Keratinocyte (primary cell): ENCODE results near the gene SSTR1. TPM values are rescaled to one million over a fixed set of nuclear protein-coding genes. Genes with fewer than 3 reads are reported as not detected.

ENCODE experiments used
- DNase-seq: peaks from one replicate; pipeline ENCODE4 v3.0.0-alpha.2; 2011; ENCODE audit warnings: low read depth, missing footprints, low spot score
- FAIRE-seq: peaks from 2 replicates; lab custom pipeline; 2011; peaks lifted over from hg19 to GRCh38; lab: Jason Lieb, UNC
- H2AFZ ChIP-seq: 2 replicates; pipeline ENCODE4 v1.6.0; 2012; ENCODE audit warnings: low read length, control low read depth, inconsistent platforms; ENCODE audit not compliant: control insufficient read depth
- H3K27ac ChIP-seq: 2 replicates; pipeline ENCODE4 v1.5.1; 2011; ENCODE audit warnings: low read length; ENCODE audit not compliant: control insufficient read depth, insufficient read depth
- H3K27me3 ChIP-seq: 3 replicates; pipeline ENCODE4 v1.6.0; 2011; ENCODE audit warnings: low read length; ENCODE audit not compliant: control insufficient read depth, insufficient read depth; ENCODE audit errors: extremely low read depth
- H3K36me3 ChIP-seq, 2 experiments: 2 replicates in 1 of 2; 3 replicates in 1 of 2; pipeline ENCODE4 v1.5.1; 2011; ENCODE audit warnings: low read length in 2 of 2, mild to moderate bottlenecking in 1 of 2; ENCODE audit not compliant: control insufficient read depth in 2 of 2, insufficient read depth in 2 of 2; ENCODE audit errors: extremely low read depth in 1 of 2
- H3K4me1 ChIP-seq: 3 replicates; pipeline ENCODE4 v1.5.1; 2011; ENCODE audit warnings: low read length; ENCODE audit not compliant: control insufficient read depth, insufficient read depth; ENCODE audit errors: extremely low read depth
- H3K4me2 ChIP-seq: 3 replicates; pipeline ENCODE4 v1.6.0; 2011; ENCODE audit warnings: low read depth, low read length; ENCODE audit not compliant: control insufficient read depth, insufficient read depth; ENCODE audit errors: extremely low read depth
- H3K4me3 ChIP-seq, 3 experiments: fragments of 200-600 bp in 1 of 3; sonication (generic) in 1 of 3; 2 replicates in 2 of 3; 3 replicates in 1 of 3; pipeline ENCODE4 v1.5.1; 2011 to 2016; ENCODE audit warnings: low read length in 3 of 3, mild to moderate bottlenecking in 3 of 3, control low read depth in 2 of 3, inconsistent platforms in 1 of 3, low read depth in 1 of 3, mixed read lengths in 1 of 3, mixed run types in 1 of 3, moderate library complexity in 1 of 3; ENCODE audit not compliant: control insufficient read depth in 2 of 3, insufficient read depth in 2 of 3; ENCODE audit errors: extremely low read depth in 1 of 3
- H3K79me2 ChIP-seq: 2 replicates; pipeline ENCODE4 v1.6.0; 2012; ENCODE audit warnings: low read length; ENCODE audit not compliant: control insufficient read depth, insufficient read depth
- H3K9ac ChIP-seq: 3 replicates; pipeline ENCODE4 v1.6.0; 2011; ENCODE audit warnings: low read length; ENCODE audit not compliant: control insufficient read depth, insufficient read depth; ENCODE audit errors: extremely low read depth
- H3K9me1 ChIP-seq: 3 replicates; pipeline ENCODE4 v1.6.0; 2011; ENCODE audit warnings: low read length; ENCODE audit not compliant: control insufficient read depth, insufficient read depth; ENCODE audit errors: extremely low read depth
- H3K9me3 ChIP-seq: 2 replicates; pipeline ENCODE4 v1.5.1; 2012; ENCODE audit warnings: low read depth, low read length; ENCODE audit not compliant: control insufficient read depth
- H4K20me1 ChIP-seq: 3 replicates; pipeline ENCODE4 v1.6.0; 2011; ENCODE audit warnings: low read length; ENCODE audit not compliant: control insufficient read depth, insufficient read depth; ENCODE audit errors: extremely low read depth
- EZH2 ChIP-seq: IDR thresholded peaks from one replicate; pipeline ENCODE4 v1.6.1; 2012; ENCODE audit warnings: inconsistent platforms, mild to moderate bottlenecking, low read length, moderate library complexity
- dilution Hi-C: fragments of 300-500 bp; cut with MboI; formaldehyde crosslinking; loops from one replicate; pipeline ENCODE4 v1.7.0; 2020; ENCODE audit warnings: low sequenced_read_pairs; ENCODE audit not compliant: extremely low pct_ligation_motif_present
- polyA plus RNA-seq, 5 experiments: library from polyadenylated mRNA; depleted of rRNA in 3 of 5; stranded (reverse) in 3 of 5; stranded (forward) in 1 of 5; unstranded in 1 of 5; fragments of >200 nt; gene quantifications; 1 replicate in 1 of 5; 2 replicates in 3 of 5; 3 replicates in 1 of 5; pipeline versions ENCODE4 v1.2.1 to v1.2.3, GENCODE V29; 2011 to 2012; ENCODE audit warnings: missing spikeins in 2 of 5, low read depth in 1 of 5, low replicate concordance in 1 of 5
- TF ChIP-seq, protein P1 (sequence below), 3 experiments: IDR thresholded peaks in 1 of 3; conservative IDR thresholded peaks in 1 of 3; optimal IDR thresholded peaks in 1 of 3; 2 replicates in 2 of 3; 3 replicates in 1 of 3; pipeline versions ENCODE3 to v1.5.1; 2011; ENCODE audit warnings: low read length in 3 of 3, mild to moderate bottlenecking in 3 of 3, moderate library complexity in 2 of 3, control low read depth in 1 of 3, inconsistent platforms in 1 of 3; ENCODE audit not compliant: insufficient read depth in 2 of 3; ENCODE audit errors: extremely low read depth in 1 of 3

The SSTR1 gene
- polyA plus RNA-seq, 1 donor (not counting 4 experiments of a cell fraction or from before 2014, with no cell fraction given) = 0.05 TPM

GRCh38 chr14:38205119-38205813 lies 2.4 kb upstream of the SSTR1 start:
- no peak overlapping the region for H3K9ac ChIP-seq
- FAIRE-seq (no peak), DNase-seq (no peak)
- no peaks in the 10 kb centered on the region for H3K36me3 ChIP-seq
- peaks cover 7% of the 10 kb centered on the region for H3K9me3 ChIP-seq
- dilution Hi-C loops = no loop called here
- no peak overlapping the region for H3K4me2 ChIP-seq
- H3K27me3 ChIP-seq = peaks cover 34% of the 10 kb centered on the region
- no peaks in the 10 kb centered on the region for H3K79me2 ChIP-seq
- H3K27ac ChIP-seq = no peak overlapping the region
- TF ChIP-seq, protein P1, sequence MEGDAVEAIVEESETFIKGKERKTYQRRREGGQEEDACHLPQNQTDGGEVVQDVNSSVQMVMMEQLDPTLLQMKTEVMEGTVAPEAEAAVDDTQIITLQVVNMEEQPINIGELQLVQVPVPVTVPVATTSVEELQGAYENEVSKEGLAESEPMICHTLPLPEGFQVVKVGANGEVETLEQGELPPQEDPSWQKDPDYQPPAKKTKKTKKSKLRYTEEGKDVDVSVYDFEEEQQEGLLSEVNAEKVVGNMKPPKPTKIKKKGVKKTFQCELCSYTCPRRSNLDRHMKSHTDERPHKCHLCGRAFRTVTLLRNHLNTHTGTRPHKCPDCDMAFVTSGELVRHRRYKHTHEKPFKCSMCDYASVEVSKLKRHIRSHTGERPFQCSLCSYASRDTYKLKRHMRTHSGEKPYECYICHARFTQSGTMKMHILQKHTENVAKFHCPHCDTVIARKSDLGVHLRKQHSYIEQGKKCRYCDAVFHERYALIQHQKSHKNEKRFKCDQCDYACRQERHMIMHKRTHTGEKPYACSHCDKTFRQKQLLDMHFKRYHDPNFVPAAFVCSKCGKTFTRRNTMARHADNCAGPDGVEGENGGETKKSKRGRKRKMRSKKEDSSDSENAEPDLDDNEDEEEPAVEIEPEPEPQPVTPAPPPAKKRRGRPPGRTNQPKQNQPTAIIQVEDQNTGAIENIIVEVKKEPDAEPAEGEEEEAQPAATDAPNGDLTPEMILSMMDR (optimal IDR thresholded peaks at IDR 0.05 in 1 of 3, IDR thresholded peaks at IDR 0.05 in 1 of 3, conservative IDR thresholded peaks at IDR 0.05 in 1 of 3; ENCODE audit: extremely low read depth in 1 of 3, insufficient read depth in 2 of 3, low read length in 3 of 3) = no peak
- TF ChIP-seq EZH2 = no peak
- no peak overlapping the region for H3K4me3 ChIP-seq
- peaks cover 35% of the 10 kb centered on the region for H3K4me1 ChIP-seq
- no peaks in the 10 kb centered on the region for H4K20me1 ChIP-seq
- no peak overlapping the region for H2AFZ ChIP-seq
- H3K9me1 ChIP-seq = no peaks in the 10 kb centered on the region

DNA sequence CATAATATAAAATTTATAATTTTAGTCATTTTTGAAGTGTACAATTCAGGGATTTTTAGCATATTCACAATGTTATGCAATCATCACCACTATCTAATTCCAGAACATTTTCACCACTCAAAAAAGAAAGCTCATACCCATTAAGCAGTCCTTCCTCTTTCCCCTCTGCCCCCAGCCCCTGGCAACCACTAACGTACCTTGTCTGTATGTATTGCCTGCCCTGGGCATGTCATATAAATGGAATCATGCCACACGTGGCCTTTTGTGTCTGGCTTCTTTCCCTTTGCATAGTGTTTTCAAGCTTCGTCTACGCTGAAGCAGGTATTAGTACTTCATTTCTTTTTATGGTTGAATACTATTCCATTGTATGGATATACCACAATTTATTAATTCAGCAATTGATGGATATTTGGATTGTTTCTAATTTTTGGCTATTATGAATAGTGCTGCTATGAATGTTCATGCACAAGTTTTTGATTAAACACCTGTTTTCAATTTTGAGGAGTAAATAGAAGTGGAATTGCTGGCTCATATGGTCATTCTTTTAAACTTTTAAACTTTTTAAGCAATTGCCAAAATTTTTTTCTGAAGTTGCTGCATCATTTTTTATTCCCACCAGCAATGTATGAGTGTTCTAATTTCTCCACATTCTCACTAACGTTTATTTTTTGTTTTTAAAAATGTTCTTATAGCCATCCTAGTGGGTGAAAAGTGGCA lies 1.6 kb upstream of the SSTR1 start:
- Histone ChIP-seq H3K4me3 (no peak overlapping the region), H3K4me2 (no peak overlapping the region), H3K9me1 (no peaks in the 10 kb centered on the region), H2AFZ (no peak overlapping the region), H3K27me3 (peaks cover 42% of the 10 kb centered on the region), H3K9me3 (peaks cover 7% of the 10 kb centered on the region), H3K4me1 (peaks cover 27% of the 10 kb centered on the region), H4K20me1 (peaks cover 2% of the 10 kb centered on the region), H3K27ac (no peak overlapping the region), H3K9ac (no peak overlapping the region), H3K36me3 (no peaks in the 10 kb centered on the region), H3K79me2 (no peaks in the 10 kb centered on the region)
- TF ChIP-seq, protein P1 (optimal IDR thresholded peaks at IDR 0.05 in 1 of 3, IDR thresholded peaks at IDR 0.05 in 1 of 3, conservative IDR thresholded peaks at IDR 0.05 in 1 of 3; ENCODE audit: extremely low read depth in 1 of 3, insufficient read depth in 2 of 3, low read length in 3 of 3) = no peak
- TF ChIP-seq EZH2 = no peak
- FAIRE-seq (no peak), DNase-seq (no peak)
- dilution Hi-C loops = no loop called here
